UCSD-AML1 (cell line): ENCODE measurements around the gene DOK5.
"Not testable (repeated sequence)": the region's sequence is repeated elsewhere in the genome, so short reads cannot be mapped to it uniquely, and the experiment has no call there.

Experiments used
- DNase-seq: peaks from one replicate; lab custom pipeline; 2025; ENCODE audit not compliant: unreplicated experiment; lab: John Stamatoyannopoulos, UW

DOK5 gene

DNA sequence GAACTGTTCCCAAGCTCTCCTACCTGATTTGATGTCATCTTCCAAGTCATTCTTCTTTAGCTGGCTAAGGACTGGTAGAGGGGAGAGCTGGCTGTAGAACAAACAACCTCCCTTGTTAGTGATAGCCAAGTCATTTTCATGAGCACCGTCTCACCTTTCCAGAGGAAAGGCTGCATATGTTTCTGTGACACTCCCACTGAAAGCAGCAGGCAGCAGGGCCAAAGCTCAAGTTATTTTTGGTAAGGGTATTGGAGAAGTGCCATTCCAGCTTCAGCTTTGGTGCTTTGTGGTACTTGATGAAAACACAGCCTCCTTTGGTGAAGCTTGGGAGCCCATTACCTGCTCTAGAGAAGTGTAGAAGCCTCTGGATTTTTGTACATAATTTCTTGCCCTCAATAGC lies 5.4 kb upstream of the DOK5 start:
- DNase-seq, result no peak

DNA sequence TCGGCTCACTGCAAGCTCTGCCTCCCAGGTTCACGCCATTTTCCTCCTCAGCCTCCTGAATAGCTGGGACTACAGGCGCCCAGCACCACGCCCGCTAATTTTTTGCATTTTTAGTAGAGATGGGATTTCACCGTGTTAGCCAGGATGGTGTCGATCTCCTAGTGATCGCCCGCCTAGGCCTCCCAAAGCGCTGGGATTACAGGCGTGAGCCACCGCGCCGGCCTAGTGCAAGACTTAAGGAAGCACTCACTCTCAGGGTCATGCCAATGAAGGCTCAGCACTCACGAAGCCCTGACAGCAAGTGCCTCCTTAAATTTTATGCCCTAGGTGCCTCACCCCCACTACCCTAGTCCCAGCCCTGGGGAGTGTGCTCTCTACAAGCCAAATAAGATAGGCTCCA lies 4.7 kb upstream of the DOK5 start:
- DNase-seq, result no peak

DNA sequence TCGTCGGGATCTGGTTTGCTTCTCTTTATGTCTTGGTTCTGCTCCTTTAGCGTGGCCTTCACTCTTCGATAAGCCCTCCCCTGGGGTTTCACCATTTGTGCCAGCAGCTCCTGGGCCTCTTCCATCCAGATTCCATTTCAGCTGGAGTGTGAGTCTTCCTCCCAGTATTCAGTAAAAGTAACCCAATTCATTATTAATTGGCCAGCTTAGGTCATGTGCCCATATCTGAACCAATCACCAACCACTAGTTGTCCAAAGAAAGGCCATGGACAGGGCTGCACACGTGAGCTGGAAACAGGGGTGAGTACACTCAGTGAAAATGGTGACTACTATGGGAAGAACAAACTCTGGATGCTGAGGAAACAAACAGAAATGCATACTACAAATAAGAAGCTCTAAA lies 2.8 kb upstream of the DOK5 start:
- no peak for DNase-seq

DNA sequence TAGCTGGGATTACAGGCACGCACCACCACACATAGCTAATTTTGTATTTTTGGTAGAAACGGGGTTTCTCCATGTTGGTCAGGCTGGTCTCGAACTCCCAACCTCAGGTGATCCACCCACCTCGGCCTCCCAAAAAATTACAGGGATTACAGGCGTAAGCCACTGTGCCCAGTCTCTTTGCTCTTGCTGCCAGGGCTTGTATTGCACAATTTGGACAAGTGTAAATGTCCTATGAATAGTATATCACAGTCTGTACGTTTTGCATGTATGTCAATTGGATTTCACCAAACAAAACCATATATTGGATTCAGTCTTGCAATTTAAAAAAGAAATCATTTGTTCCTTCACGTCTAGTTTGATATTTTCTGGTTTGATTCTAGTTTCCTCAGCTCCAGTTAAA lies 2.1 kb upstream of the DOK5 start:
- DNase-seq, result no peak

- no peak for DNase-seq
These were observed 1.3 kb upstream of the DOK5 start for GRCh38 chr20:54474046-54474445.

- no peak for DNase-seq
These were observed 527 bp upstream of the DOK5 start for GRCh38 chr20:54474866-54475265.

DNA sequence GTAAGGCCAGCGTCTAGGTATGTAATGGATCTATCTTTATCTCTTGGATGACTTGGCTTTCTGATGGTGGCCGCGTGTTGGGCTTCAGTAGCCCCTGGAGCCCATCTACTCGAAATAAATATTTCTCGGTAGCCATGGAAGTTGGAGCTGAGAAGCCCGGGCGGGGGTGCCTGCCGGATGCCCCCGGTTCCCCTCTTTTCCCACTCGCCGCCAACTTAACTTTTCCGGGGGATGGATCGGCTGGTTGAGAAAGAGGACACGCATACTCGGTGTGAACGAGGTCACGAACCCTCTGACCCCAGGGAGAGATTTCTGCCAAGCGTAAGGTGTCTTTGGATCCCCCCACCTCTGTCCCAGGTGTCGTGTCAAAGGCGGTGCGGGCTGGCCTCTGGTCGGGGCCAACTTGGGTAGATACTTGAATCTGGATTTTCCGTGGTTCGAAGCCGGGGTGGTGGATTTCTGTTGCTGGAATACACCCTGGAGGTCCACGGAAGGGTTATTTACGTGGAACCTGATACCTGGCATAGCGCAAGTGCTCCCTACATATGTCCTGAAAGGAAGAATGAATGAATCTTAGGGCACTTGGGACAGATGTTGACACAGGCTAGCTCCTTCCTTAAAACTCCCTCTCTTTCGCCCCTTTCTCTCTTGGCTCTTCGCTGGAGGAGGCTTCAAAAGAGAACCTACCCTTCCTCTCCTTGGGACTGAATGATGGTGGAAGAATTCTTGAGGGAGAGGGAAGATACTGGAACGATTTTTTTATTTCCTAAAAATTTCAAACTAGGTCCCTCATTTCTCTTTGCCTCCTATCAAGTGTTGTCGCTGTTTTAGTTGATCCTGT lies 996 bp downstream of the DOK5 start:
- DNase-seq, result no peak

GRCh38 chr20:54477191-54477955 lies 2.0 kb downstream of the DOK5 start:
- DNase-seq, result no peak

DNA sequence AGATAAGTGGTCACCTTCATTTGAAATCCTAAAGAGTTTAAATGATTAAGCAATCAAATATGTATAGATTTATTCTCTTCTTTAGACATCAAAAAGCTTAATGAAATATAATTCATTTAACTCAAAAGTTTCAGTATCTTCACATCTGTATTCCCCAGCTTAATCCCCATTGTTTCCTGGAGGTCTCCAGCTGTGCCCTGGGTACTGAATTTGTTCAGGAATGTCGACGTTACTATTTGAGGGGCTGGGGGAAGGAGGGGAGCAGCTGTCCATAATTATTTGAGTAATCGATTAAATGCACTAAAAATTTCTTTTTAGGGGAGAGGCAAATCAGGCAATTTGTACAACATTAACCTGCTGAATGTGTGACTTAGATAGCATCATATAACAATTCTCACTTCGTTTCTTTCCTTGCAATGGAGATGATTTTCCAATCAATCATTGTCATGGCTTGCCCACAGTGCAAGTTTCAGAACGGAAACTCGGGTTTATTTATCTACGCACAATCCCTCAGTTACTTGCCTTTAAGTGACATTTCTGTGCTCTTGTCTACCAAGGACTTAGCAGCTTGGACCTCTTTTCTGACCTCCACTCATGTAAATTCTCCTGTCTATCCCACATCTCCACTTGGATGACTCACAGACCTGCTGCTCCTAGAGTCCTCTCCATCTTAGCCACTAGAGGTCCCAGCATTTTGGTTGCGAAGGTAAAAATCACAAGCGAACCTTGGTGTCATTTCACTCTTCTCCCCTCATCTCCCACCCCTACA lies 3.9 kb downstream of the DOK5 start:
- no peak for DNase-seq

GRCh38 chr20:54479937-54480336 lies 4.5 kb downstream of the DOK5 start:
- DNase-seq, result not testable (repeated sequence)

- DNase-seq, result no peak
These were observed 6.0 kb downstream of the DOK5 start for GRCh38 chr20:54481442-54481841.

DNA sequence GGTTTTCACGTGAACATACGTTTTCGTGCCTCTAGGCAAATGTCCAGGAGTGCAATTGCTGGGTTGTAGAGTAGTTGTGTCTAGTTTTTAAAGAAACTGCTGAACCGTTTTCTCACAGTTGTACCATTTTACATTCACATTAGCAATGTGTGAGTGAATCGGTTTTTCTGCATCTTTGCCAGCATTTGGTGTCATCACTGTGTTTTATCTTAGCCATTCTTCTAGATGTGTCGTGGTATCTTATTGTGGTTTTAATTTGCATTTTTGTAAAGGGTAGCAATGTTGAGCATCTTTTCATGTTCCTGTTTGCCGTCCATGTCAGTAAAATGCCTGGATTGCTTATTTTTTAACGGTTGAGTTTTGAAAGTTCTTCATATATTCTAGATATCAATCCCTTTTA lies 10.2 kb downstream of the DOK5 start:
- DNase-seq, result no peak

DNA sequence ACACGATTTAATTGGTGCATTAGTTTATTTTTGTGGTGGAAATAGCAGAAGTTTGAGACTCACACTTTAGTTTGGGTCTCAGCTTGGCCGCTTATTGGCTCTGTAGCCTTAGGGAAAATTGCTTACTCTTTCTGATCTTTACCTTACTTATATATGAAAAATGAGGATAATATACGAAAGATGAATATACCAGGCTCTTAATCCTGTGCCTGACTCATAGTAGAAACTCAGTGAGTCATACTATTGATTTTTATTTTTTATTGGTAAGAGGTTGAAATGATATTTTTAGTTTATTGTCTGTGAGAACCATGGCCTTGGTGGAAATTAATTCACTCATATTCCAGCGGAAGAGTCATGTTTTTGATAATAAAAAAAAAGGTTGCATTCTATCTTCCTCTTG lies 11.2 kb downstream of the DOK5 start:
- no peak for DNase-seq

GRCh38 chr20:54488442-54488841 lies 13.0 kb downstream of the DOK5 start:
- no peak for DNase-seq

- DNase-seq, result no peak
These were observed 16.1 kb downstream of the DOK5 start for GRCh38 chr20:54491506-54491905.

GRCh38 chr20:54494303-54495006 lies 19.1 kb downstream of the DOK5 start:
- DNase-seq, result no peak

- no peak for DNase-seq
These were observed 22.7 kb downstream of the DOK5 start for GRCh38 chr20:54497931-54498718.

DNA sequence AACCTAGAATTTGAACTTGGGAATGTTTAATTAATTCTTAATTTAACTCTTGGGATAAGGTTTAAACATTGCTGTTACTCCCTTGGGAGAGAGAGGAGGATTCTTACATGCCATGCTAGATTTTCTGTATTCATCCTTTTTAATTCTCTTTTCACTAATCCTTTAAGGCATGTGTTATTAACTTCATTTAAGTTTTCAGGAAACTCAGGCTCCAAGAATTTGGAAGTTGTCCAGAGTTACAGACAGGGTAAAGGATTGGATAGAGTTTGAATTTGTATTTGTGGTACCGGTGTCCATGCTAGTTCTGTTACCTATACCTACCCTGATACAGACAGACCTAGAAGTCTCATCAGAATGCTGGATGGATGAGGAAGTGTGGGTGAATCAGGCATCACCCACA lies 23.7 kb downstream of the DOK5 start:
- DNase-seq, result no peak

DNA sequence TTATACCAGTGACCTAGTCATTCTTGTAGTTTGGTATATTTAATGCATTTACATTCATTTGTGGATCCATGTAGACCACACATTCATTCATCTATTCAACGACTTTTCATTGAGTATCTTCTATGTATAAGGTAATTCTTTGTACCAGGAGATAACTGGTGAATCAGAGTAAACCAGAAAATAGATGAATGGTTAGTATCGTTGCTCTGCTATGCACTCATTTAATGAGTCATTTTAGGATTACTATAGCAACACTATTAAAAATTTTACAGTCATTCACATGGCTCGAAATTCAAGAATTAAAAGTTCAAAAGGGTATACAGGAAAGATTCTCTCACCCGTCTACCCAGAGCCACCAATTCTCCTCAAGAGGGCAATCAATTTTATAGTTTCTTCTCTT lies 26.8 kb downstream of the DOK5 start:
- DNase-seq, result no peak

DNA sequence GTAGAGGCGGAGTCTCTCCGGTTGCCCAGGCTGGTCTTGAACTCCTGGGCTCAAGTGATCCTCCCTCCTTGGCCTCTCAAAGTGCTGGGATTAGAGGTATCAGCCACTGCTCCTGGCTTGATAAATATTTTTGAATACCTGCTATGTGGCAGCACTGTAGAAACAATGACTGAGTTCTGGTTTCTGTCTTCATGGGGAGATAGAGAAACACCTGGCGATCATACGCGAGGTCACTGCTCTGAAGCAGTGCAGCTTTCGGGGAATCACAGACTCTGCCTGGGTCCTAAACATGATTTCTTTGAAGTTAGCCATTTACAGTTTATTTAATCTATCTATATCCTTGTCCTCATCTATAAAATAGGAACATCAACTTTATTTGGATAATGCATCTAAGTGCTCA lies 31.2 kb downstream of the DOK5 start:
- DNase-seq, result no peak
